Measurements from ENCODE around the gene C1QTNF12. TPM values are rescaled to one million over a fixed set of nuclear protein-coding genes. Genes with fewer than 3 reads are reported as not detected.

Gene C1QTNF12
- total and polyA plus RNA-seq, 2 experiments from 2014 or later = 4.1 to 4.2 TPM

- TF ChIP-seq, protein P1, sequence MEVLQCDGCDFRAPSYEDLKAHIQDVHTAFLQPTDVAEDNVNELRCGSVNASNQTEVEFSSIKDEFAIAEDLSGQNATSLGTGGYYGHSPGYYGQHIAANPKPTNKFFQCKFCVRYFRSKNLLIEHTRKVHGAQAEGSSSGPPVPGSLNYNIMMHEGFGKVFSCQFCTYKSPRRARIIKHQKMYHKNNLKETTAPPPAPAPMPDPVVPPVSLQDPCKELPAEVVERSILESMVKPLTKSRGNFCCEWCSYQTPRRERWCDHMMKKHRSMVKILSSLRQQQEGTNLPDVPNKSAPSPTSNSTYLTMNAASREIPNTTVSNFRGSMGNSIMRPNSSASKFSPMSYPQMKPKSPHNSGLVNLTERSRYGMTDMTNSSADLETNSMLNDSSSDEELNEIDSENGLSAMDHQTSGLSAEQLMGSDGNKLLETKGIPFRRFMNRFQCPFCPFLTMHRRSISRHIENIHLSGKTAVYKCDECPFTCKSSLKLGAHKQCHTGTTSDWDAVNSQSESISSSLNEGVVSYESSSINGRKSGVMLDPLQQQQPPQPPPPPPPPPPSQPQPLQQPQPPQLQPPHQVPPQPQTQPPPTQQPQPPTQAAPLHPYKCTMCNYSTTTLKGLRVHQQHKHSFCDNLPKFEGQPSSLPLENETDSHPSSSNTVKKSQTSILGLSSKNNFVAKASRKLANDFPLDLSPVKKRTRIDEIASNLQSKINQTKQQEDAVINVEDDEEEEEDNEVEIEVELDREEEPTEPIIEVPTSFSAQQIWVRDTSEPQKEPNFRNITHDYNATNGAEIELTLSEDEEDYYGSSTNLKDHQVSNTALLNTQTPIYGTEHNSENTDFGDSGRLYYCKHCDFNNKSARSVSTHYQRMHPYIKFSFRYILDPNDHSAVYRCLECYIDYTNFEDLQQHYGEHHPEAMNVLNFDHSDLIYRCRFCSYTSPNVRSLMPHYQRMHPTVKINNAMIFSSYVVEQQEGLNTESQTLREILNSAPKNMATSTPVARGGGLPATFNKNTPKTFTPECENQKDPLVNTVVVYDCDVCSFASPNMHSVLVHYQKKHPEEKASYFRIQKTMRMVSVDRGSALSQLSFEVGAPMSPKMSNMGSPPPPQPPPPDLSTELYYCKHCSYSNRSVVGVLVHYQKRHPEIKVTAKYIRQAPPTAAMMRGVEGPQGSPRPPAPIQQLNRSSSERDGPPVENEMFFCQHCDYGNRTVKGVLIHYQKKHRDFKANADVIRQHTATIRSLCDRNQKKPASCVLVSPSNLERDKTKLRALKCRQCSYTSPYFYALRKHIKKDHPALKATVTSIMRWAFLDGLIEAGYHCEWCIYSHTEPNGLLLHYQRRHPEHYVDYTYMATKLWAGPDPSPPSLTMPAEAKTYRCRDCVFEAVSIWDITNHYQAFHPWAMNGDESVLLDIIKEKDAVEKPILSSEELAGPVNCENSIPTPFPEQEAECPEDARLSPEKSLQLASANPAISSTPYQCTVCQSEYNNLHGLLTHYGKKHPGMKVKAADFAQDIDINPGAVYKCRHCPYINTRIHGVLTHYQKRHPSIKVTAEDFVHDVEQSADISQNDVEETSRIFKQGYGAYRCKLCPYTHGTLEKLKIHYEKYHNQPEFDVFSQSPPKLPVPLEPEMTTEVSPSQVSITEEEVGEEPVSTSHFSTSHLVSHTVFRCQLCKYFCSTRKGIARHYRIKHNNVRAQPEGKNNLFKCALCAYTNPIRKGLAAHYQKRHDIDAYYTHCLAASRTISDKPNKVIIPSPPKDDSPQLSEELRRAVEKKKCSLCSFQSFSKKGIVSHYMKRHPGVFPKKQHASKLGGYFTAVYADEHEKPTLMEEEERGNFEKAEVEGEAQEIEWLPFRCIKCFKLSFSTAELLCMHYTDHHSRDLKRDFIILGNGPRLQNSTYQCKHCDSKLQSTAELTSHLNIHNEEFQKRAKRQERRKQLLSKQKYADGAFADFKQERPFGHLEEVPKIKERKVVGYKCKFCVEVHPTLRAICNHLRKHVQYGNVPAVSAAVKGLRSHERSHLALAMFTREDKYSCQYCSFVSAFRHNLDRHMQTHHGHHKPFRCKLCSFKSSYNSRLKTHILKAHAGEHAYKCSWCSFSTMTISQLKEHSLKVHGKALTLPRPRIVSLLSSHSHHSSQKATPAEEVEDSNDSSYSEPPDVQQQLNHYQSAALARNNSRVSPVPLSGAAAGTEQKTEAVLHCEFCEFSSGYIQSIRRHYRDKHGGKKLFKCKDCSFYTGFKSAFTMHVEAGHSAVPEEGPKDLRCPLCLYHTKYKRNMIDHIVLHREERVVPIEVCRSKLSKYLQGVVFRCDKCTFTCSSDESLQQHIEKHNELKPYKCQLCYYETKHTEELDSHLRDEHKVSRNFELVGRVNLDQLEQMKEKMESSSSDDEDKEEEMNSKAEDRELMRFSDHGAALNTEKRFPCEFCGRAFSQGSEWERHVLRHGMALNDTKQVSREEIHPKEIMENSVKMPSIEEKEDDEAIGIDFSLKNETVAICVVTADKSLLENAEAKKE (CRISPR knock-in tag; IDR thresholded peaks at IDR 0.05) = no peak
- TF ChIP-seq ZNF331 (CRISPR knock-in tag; IDR thresholded peaks at IDR 0.05; ENCODE audit: low read depth) (no peak), POLR2AphosphoS5 (IDR thresholded peaks at IDR 0.05; ENCODE audit: low read depth) (no peak), ZNF114 (CRISPR knock-in tag; IDR thresholded peaks at IDR 0.05) (no peak), NANOG (IDR thresholded peaks at IDR 0.05; ENCODE audit: borderline replicate concordance) (no peak), EZH2 (IDR thresholded peaks at IDR 0.05; ENCODE audit: low read depth, unreplicated experiment) (no peak), STAT1 (IDR thresholded peaks at IDR 0.05; ENCODE audit: unreplicated experiment) (no peak), JUNB (IDR thresholded peaks at IDR 0.05; ENCODE audit: unreplicated experiment) (no peak), CTCF (conservative IDR thresholded peaks at IDR 0.05; ENCODE audit: low read depth in 2 of 2) (no peak), CREB1 (CRISPR knock-in tag; IDR thresholded peaks at IDR 0.05; ENCODE audit: low read depth) (no peak), EZH2phosphoT487 (IDR thresholded peaks at IDR 0.05; ENCODE audit: unreplicated experiment) (no peak), ETS1 (IDR thresholded peaks at IDR 0.05) (no peak)
- TF ChIP-seq, protein P2, sequence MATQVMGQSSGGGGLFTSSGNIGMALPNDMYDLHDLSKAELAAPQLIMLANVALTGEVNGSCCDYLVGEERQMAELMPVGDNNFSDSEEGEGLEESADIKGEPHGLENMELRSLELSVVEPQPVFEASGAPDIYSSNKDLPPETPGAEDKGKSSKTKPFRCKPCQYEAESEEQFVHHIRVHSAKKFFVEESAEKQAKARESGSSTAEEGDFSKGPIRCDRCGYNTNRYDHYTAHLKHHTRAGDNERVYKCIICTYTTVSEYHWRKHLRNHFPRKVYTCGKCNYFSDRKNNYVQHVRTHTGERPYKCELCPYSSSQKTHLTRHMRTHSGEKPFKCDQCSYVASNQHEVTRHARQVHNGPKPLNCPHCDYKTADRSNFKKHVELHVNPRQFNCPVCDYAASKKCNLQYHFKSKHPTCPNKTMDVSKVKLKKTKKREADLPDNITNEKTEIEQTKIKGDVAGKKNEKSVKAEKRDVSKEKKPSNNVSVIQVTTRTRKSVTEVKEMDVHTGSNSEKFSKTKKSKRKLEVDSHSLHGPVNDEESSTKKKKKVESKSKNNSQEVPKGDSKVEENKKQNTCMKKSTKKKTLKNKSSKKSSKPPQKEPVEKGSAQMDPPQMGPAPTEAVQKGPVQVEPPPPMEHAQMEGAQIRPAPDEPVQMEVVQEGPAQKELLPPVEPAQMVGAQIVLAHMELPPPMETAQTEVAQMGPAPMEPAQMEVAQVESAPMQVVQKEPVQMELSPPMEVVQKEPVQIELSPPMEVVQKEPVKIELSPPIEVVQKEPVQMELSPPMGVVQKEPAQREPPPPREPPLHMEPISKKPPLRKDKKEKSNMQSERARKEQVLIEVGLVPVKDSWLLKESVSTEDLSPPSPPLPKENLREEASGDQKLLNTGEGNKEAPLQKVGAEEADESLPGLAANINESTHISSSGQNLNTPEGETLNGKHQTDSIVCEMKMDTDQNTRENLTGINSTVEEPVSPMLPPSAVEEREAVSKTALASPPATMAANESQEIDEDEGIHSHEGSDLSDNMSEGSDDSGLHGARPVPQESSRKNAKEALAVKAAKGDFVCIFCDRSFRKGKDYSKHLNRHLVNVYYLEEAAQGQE (IDR thresholded peaks at IDR 0.05; ENCODE audit: unreplicated experiment) = no peak
- Histone ChIP-seq H3F3A (replicated peaks; ENCODE audit: low read depth) (no peaks in the 10 kb centered on the region), H3K36me3 (ENCODE audit: insufficient read depth) (no peaks in the 10 kb centered on the region), H3K79me2 (replicated peaks; ENCODE audit: insufficient read depth) (no peaks in the 10 kb centered on the region), H2AFZ (no peak overlapping the region), H3K27ac (ENCODE audit: low read depth) (no peak overlapping the region), H3K4me1 (ENCODE audit: insufficient read depth) (no peaks in the 10 kb centered on the region), H3K9me2 (ENCODE audit: insufficient read depth) (no peaks in the 10 kb centered on the region), H4K20me1 (replicated peaks; ENCODE audit: insufficient read depth) (no peaks in the 10 kb centered on the region), H3K4me2 (no peak overlapping the region), H3K27me3 (ENCODE audit: insufficient read depth) (no peaks in the 10 kb centered on the region), H3K4me3 (no peak overlapping the region)
- H3K9me3 Mint-ChIP-seq = peaks cover 3% of the 10 kb centered on the region; the same call in 1 of the 3 replicates
- H3K4me3 Mint-ChIP-seq = no peak overlapping the region
- H3K4me1 Mint-ChIP-seq = no peaks in the 10 kb centered on the region; the same call in 2 of the 3 replicates
- ATAC-seq (no peak), DNase-seq (ENCODE audit: low spot score) (no peak)
- no peaks in the 10 kb centered on the region for H3K36me3 Mint-ChIP-seq (ENCODE audit: low read depth)
- peaks cover 11% of the 10 kb centered on the region for H3K27me3 Mint-ChIP-seq (ENCODE audit: insufficient read depth, low read depth, poor library complexity)
- no peak overlapping the region for H3K27ac Mint-ChIP-seq
These were observed 34.4 kb upstream of the C1QTNF12 start for GRCh38 chr1:1280782-1281481.
